HG02678 (cell line): Measurements from ENCODE around the gene CCDC87.

Source experiments
- ATAC-seq: cut with Tn5 transposase; IDR thresholded peaks from one replicate; pipeline ENCODE4 v1.9.1; 2021; ENCODE audit warnings: mild to moderate bottlenecking, moderate library complexity; ENCODE audit not compliant: unreplicated experiment

The CCDC87 gene

DNA sequence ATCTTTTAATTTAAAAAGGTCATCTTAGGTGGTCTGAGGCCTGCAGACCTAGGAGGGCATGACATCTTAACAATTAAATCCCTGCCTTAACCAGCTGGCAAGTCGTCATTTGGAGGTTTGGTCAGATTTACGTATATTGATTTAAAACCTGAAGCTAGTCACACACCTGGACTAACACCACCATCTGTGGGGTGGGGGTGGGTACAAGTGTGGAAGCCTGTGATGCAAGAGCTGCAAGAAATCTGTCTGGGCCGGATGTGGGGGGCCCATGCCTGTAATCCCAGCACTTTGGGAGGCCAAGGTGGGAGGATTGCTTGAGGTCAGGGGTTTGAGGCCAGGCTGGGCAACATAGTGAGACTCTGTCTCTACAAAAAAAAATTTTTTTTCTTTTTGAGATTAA, 11.6 kb downstream of the CCDC87 start:
- no peak for ATAC-seq

DNA sequence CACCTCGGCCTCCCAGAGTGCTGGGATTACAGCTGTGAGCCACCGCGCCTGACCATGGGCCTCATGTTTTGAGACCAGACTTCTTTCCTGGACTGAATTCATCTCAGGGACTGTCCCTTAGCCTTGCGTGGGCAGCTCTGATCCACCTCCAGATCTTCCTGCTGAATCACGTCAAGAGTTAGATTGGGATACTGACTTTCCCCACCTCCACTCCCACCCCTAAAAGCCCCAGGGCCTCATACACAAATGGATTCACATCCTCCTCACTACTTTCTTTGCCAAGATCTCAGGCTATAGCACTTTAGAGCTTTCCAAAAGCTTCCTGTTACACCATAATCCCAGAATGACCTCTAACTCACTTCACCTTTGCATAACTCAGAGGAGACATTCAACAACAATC, 12.1 kb downstream of the CCDC87 start:
- ATAC-seq = no peak

DNA sequence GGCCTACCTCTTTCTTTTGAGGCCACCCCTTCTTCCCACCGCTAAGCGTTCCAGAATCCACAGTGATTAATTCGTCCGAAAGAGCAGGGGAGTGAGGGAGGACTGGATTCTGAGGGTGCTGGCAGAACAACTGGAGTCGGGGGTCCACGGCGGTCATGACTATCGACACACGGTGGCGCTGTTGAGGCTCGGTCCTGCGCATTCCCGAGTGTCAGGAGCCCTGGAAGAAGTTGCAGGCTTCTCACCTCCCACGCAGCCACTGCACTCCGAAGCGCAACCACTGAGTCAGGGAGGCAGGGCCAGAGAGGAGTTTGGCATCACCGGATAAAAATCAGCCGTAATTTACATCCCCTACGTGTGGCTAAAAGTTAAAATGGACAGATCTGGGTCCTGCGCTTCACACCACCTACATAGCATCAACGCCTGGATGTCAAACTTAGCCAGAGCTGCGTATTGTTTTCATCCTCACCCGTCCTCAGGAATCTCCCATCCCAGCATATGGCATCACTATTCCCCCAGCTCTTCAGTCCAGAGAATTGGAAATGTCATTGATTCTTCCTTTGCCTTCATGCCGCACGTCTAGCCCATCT, 13.8 kb downstream of the CCDC87 start:
- ATAC-seq = no peak

DNA sequence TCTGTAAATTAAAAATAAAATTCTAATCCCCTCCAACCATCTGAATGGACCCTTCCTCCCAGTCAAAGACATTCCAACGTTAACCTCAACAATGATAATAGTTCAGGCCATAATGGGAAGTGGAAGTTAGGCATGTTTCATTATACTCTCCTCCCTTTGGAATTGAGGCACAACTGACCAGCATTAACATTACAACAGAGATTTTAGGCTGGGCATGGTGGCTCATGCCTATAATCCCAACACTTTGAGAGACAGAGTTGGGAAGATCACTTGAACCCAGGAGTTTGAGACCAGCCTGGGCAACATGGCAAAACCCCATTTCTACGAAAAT, 22.0 kb downstream of the CCDC87 start:
- no peak for ATAC-seq

DNA sequence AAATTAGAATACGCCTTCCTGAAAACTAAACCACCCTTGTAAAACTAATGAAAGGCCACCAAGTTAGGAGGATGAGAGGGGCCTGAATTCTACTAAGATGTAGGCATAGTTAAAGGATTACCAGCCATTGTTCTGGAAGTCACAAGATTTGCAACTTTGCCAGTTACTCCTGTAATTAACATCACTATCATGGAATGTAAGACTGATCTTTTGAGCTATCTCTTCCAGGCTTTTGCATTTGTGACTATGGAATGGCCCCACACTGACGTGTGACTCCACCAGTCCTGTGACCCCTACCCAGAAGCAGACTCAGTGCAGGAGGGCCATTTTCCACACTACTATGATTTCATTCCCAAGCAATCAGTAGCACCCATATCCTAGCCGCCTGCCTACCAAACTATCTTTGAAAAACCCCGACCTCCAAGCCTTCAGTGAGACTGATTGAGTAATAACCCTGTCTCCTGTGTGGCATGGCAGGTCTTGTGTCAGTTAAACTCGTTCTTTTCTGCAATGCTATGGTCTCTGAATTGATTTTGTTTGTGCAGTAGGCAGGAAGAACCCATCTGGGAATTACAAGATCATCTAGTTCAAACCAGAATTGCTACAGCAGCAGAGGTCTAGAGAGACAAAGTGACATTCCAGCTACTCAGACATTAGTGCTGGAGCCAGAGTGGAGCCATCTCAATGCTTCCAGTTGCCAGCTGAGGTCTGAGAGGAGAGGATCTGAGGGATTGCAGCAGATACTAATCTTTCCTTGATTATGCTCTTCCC, 22.6 kb downstream of the CCDC87 start:
- ATAC-seq = no peak

DNA sequence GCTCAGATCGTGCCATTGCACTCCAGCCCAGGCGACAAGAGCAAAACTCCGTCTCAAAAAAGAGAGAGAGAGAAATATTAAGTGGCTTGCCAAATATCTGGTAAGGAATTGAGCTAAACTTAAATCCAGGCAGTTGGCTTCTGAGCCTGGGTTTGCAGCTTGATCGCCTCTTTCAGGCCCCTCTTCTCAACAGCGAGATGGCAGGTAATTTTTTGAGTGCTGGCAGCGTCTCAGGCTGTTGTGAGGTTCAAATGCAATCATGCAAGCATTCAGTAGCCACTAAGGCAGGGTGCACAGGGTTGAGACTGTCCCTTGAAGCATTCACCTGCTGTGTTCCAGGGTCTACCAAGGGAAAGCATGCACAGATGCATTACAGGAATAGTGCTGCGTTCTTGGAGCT, 23.8 kb downstream of the CCDC87 start:
- no peak for ATAC-seq

DNA sequence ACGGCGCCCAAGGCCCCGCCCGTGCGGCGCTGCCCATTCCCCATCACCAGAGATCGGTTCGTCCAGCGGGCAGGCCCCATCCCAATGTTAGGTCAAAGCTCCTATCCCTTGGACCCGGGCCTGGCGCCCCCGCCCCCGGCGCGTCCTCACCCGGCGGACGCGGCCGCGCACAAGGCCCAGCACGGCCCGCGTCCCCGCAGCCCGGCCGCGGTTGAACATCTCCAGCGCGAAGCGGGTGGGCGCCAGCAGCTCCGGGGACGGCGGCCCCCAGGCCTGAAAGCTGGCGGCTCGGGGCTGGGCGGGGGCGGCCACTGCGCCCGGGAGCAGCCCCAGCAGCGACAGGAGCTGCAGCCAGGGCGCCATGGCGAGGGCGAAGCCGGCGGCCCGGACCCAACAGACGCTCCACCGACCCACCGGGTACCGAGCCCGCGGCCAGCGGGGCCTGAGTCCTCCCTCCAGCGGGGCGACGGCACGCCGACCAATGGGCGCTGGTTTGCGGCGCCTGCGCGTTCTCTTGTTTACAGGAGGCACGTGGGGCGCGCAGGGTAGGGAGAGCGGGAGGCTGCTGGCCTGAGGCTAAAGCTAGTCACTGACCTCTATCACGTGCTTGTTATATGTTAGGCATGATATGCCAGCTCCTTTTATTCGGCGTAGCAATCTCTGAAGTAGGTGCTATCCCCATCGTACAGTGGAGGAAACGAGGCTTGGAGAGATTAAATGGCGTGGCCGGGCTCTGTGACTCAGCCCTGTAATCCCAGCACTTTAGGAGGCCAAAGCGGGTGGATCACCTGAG, 24.5 kb downstream of the CCDC87 start, which contains the start of gene CTSF:
TSS of gene CTSF (minus strand) at position 483 of the 793 bp plus-strand sequence. CDS start at position 363, 120 bp downstream.
- ATAC-seq = no peak

DNA sequence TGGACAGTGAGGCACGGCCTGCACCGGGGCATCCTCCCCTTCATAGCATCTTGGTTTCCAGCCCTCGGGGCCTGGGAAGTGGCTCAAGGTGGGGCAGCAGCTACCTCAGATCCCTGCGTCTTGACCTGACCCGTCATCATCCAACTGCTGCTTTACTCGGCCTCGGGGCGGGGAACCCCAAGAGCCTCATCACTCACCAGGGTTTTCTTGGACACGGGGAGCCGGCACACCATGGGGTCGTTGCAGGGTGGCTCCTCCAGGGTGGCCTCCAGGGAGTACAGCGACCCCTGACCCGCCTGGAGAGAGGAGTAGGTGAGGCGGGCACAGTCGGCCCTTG, 25.1 kb downstream of the CCDC87 start:
- ATAC-seq = no peak

DNA sequence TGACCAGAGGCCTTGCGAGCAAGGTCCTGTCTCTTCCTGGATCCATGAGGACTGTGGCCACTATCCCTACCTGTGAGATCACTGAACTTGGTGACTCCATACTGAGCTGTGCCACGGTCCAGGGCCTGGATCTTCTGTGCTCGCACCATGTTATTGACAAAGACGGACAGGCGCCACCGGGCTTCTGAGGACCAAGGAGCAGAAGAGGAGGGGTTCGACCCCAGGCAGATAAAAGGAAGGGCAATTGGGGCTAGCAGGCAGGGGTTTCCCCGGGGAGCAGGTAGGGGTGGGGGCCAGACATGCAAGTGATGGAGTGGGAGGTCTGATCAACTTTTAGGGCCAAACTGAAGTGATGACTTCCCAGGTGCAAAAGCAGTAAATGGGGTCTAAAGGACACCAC, 26.6 kb downstream of the CCDC87 start:
- no peak for ATAC-seq

DNA sequence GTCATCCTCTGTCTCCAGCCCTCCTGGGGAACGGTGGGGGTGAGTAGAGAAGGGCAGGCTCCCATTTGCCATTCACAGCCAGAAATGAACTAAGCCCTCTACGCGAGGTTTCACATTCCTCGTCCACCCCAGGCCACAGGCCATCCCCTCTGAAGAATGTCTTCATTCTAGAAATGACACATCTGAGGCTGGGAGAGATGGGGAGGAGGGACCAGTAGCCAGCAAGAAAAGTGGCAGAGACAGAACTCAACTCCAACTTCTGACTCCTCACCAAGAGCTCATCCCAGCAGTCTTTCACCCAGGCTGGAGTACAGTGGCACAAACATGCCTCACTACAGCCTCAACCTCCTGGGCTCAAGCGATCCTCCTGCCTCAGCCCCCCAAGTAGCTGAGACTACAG, 27.9 kb downstream of the CCDC87 start:
- no peak for ATAC-seq

DNA sequence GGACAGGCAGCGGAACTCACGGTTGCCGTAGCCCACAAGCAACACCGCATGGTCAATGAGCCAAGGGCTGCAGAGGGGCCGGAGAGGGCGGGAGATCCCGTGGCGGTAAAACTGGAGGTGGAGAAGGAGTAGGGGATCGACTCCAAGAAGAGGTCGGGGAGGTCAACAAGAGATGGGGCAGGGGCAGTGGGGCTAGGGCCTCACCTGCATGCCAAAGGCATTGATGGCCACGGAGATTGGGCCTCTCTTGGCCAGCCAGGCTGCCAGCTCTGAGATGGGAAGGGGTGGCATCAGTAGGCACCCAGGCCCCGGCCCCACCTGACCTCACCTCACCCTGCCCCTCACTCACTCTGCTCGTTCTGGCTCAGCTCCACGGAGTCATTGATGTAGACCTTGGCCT, 28.3 kb downstream of the CCDC87 start:
- no peak for ATAC-seq

DNA sequence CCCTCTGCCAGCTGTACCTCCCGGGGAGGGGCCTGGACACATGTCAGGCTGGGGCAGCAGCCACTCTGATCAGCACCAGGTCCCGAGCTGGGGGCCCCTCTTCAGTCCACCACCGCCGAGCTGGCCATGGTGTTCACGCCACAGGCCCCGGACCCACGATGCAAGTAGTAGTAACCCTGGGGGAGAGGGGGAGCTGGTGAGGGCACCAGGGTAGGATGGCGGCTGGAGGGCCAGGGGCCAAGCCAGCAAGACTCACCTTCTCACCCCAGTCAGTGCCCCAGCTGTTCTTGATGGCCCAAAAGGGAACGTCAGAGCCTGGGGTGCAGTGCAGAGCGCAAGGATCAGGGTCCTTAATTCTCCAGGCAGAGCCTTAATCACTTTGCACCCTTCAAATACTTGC, 29.0 kb downstream of the CCDC87 start:
- ATAC-seq = no peak

DNA sequence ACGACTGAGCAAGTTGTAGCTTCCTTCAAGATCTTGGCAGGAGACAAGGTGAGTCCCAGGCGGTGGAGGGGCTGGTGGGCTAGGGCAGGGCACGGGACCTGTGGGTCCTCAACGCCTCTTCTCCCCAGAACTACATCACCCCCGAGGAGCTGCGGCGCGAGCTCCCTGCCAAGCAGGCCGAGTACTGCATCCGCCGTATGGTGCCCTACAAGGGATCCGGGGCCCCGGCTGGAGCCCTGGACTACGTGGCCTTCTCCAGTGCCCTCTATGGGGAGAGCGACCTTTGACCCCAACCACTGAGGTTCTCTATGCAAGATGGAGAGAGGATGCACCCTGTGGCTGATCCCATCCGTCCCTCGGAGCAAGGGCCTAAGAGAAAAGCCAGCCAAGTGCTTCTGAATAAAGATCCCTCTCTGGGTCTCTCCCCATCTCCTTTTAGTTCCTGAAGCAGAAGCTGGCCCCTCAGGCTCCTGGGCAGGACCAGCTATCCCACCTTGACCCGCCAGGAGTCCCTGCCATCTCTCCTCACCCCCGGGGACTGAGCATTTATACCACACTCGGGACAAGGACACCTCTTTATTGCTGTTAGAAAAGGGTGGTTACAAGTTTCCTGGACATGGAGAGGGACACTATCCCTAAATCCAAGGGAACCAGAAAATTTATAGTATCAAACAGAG, 29.8 kb downstream of the CCDC87 start:
- ATAC-seq = no peak

DNA sequence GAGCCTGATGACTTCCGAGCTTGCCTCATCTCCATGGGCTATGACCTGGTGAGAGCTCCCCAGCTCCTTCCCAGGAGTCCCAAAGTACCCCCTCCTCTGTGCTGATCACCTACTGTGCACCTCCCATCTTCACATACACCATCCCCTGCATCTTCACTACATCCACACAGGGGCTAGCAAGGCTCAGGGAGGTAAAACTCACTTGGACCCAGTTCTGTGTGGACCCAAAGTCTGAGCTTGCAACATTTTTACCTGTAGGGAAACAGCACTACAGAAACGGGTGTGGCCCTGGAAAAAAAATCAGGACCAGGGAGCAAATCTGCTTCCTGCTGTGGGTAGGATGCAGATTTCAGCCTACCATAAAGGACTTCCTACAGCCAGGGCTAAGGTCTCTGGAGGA, 30.6 kb downstream of the CCDC87 start:
- no peak for ATAC-seq

DNA sequence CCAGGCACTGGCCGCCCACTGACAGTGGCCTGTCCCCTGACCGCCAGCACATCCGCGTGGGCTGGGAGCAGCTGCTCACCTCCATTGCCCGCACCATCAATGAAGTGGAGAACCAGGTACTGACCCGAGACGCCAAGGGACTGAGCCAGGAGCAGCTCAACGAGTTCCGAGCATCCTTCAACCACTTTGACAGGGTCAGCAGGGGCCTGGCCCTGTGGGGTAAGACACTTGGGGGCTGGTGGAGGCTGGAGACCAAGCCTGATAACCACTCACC, 31.0 kb downstream of the CCDC87 start:
- ATAC-seq = no peak

DNA sequence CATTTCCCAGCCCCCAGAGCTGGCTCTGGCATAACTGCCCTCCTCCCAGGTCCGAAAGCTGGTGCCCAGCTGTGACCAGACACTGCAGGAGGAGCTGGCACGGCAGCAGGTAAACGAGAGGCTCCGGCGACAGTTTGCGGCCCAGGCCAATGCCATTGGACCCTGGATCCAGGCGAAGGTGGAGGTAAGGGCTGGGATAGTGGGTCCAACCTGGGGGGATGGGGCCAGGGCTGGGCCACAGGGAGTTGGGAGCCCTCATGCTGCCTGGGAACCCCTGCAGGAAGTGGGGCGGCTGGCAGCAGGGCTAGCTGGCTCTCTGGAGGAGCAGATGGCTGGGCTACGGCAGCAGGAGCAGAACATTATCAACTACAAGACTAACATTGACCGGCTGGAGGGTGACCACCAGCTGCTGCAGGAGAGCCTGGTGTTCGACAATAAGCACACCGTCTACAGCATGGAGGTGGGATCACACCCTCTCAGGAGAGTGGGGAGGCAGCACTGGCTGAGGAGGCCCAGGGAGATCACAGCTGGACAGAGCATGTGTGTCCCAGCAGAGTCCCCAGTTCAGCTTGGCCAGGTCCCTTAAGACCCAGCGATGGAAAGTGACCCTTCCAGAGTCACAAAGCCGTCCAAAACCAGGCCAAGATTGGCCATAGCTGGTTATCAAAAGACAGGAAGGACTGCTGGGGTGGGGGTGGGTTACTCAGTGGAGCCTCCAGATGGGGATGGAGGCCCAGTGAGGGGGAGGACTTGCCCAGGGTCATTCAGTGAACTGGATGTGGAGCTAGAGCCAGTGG, 31.5 kb downstream of the CCDC87 start:
- no peak for ATAC-seq

DNA sequence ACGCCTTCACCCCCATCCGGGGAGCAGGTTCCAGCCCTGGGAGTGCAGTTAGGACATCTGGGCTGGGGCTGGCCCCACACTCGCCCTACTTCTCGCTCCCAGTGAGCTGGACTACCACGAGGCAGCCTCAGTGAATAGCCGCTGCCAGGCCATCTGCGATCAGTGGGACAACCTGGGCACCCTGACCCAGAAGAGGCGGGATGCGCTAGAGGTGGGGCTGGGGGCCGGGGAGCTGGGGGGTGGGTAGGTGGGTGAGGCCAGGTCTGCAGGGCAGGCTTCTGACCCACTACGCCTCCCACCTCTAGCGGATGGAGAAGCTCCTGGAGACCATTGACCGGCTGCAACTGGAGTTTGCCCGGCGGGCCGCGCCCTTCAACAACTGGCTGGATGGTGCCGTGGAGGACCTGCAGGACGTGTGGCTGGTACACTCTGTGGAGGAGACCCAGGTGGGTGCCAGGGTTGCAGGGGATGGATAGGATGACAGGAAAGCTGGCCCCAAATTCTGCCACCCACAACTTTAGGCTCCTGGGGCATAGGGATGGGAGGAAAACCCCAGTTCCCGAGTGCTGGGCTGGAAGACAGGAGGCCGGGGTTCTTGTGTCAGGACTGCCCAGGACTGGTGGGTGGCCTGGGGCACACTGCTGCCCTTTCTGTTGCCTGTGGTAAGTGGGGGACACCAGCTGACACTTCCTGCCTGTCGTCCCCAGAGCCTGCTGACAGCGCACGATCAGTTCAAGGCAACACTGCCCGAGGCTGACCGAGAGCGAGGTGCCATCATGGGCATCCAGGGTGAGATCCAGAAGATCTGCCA, 32.8 kb downstream of the CCDC87 start:
- ATAC-seq = no peak

DNA sequence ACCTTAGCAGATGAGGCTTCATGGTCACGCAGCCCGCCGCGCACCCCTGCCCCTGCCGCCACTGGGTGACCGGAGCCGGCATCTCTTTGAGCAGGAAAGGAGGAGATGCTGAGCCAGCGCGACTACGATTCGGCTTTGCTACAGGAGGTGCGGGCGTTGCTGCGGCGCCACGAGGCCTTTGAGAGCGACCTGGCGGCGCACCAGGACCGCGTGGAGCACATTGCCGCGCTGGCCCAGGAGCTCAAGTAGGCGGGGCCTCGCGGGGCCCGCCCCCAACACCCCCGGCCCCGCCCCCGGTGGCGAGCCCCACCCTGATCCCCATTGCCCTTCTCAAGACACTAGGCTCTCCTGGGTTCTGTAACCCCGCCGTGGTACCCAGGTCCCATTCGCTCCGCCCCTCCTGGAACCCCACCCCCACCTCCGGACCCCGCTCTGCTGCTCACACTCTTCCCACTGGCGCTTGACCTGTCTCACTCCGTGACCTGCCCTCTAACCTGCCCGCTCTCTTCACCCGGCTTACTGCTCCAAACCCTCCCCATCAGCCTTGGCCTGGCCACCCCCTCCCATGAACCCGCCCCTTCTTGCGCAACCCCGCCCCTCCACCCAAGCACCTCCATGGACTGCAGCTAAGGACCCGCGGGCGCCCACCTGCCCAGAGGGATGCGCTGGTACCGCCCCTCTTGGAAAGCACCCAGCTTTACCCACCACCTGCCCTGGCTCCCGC, 33.6 kb downstream of the CCDC87 start:
- no peak for ATAC-seq

DNA sequence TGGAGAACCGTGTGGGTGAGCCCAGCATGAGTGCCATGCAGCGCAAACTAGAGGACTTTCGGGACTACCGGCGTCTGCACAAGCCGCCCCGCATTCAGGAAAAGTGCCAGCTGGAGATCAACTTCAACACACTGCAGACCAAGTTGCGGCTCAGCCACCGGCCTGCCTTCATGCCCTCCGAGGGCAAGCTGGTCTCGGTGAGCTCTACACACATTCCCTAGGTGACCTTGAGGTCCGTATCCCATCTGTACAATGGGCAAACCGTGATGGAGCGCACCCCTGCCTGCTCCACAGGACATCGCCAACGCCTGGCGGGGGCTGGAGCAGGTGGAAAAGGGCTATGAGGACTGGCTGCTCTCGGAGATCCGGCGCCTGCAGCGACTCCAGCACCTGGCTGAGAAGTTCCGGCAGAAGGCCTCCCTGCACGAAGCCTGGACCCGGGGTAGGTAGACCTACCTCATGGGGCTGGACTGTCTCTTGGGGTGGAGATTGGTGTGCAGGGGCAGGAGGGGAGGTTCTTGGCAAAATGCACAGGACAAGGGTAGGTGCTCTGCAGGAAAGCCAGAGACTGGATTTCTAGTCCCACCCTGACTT, 35.0 kb downstream of the CCDC87 start:
- no peak for ATAC-seq
